GM12875 (cell line): ENCODE measurements around the gene RPL36.
"Not testable (repeated sequence)": the region's sequence is repeated elsewhere in the genome, so short reads cannot be mapped to it uniquely, and the experiment has no call there.

ENCODE experiments used
- H3K4me3 ChIP-seq: one replicate; pipeline ENCODE4 v1.5.1; 2011; ENCODE audit warnings: low read depth, low read length, control low read depth
- TF ChIP-seq, protein P1 (sequence below): IDR thresholded peaks from 2 replicates; pipeline ENCODE4 v1.5.1; 2011; ENCODE audit warnings: low read depth, mild to moderate bottlenecking, control low read depth, inconsistent platforms, low read length, moderate library complexity, borderline replicate concordance; ENCODE audit not compliant: insufficient read depth

The RPL36 gene

DNA sequence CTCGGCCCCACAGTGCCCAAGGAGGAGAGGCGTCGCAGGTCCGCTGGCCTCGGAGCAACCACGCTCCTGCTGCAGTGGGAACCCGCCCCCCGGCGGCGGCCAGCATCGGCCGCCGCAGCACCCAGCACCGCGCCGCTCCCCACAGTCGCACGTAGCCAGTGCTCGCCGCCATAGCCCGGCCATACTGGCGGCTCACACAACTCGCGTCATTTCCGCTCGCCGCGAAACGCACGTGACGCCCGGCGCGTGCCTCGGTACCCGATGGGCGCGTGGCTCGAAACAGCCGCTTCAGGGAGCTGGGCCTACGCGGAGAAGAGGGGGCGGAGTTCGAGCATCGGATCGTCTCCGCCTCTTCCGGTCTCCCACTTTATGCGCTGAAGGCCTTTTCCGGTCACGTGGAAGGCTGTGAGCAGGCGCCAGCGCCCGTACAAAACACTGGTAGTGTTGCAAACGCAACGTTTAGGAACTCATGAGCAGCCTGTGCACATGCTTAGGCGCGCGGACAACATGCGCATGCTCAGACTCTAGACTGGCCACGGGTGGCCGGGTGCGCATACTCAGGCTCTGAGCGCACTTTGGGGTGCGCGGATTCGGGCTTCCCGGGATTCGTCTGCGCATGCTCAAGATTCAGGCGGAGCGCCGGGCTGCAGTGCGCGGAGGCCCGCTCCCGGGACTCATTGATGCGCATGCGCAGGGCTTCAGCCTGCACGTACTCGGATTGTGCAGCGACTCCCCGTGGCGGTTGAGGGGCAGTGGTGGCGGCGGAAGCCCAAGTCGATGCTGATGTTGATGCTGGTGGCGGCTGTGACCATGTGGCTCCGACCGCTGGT is 30.1 kb downstream of the RPL36 start, which contains the start of the genes CATSPERD and LONP1:
Gene CATSPERD (plus strand): TSS at position 677 of the 830 bp plus-strand sequence. CDS start 101 bp downstream, at position 778.
Gene LONP1 (minus strand): TSS at position 186 of the 830 bp plus-strand sequence. CDS start 14 bp downstream, at position 172.
- H3K4me3 ChIP-seq: peak within 1 kb of the TSS; percentile 97
- TF ChIP-seq, protein P1, sequence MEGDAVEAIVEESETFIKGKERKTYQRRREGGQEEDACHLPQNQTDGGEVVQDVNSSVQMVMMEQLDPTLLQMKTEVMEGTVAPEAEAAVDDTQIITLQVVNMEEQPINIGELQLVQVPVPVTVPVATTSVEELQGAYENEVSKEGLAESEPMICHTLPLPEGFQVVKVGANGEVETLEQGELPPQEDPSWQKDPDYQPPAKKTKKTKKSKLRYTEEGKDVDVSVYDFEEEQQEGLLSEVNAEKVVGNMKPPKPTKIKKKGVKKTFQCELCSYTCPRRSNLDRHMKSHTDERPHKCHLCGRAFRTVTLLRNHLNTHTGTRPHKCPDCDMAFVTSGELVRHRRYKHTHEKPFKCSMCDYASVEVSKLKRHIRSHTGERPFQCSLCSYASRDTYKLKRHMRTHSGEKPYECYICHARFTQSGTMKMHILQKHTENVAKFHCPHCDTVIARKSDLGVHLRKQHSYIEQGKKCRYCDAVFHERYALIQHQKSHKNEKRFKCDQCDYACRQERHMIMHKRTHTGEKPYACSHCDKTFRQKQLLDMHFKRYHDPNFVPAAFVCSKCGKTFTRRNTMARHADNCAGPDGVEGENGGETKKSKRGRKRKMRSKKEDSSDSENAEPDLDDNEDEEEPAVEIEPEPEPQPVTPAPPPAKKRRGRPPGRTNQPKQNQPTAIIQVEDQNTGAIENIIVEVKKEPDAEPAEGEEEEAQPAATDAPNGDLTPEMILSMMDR: peak; percentile 99

DNA sequence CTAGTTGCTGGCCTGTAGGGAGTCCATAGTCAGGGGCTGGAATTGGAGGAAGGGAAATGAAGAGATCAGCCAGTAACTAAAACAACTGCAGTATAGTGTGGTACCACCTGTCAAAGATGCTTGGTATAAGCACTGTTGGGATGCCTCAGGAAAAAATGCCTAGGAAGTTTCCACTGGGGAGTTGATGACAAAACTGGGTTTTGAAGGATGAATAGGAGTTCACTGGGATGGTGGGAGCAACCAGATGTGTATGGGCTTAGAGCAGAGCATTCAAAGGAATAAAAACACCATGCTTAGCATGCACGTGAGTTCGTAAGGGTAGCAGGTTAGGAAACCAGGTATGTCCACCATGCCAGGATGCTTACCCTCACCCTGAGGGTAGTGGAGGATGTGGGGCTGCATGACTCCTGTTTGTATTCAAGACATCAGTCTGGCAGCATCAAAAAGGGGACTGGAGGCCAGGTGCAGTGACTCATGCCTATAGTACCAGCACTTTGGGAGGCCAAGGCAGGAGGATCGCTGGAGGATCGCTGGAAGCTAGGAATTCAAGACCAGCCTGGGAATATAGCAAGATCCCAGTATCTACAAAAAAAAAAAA is 37.5 kb downstream of the RPL36 start:
- TF ChIP-seq, protein P1: no peak
- H3K4me3 ChIP-seq: no peak overlapping the region

DNA sequence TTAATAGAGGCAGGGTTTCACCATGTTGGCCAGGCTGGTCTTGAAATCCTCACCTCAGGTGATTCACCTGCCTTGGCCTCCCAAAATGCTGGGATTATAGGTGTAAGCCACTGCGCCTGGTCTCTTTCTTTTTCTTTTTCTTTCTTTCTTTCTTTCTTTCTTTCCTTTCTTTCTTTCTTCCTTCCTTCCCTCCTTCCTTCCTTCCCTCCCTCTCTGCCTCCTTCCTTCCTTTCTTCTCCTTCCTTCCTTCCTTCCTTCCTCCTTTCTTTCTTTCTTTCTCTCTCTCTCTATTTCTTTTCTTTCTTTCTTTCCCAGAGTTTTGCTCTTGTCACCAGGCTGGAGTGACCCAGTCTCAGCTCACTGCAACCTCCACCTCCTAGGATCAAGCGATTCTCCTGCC is 43.1 kb downstream of the RPL36 start:
- not testable (repeated sequence) for H3K4me3 ChIP-seq

DNA sequence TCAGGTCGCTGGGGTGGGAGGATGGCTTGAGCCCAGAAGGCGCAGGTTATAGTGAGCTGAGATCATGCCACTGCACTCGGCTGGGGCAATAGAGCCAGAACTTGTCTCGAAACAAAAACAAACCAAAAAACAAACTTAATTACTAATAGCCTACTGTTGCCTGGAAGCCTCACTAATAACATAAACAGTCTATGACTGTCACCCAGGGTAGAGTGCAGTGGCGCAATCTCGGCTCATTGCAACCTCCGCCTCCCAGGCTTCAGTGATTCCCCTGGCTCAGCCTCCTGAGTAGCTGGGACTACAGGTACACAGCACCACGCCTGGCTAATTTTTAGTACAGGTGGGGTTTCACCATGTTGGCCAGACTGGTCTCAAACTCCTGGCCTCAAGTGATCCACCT is 48.3 kb downstream of the RPL36 start:
- TF ChIP-seq, protein P1: no peak
- no peak overlapping the region for H3K4me3 ChIP-seq
